Endothelial cell of umbilical vein (primary cell): ENCODE measurements around the gene ARMH3. TPM values are rescaled to one million over a fixed set of nuclear protein-coding genes. Genes with fewer than 3 reads are reported as not detected.
A peak's percentile ranks its signal among the peaks of the same experiment; 100 is the strongest.

Source experiments
- BruUV-seq: library from RNA; stranded (reverse); fragments of 400-500 nt; replicated peaks from 2 replicates; lab custom pipeline; 2021; lab: Mats Ljungman, UMichigan
- CTCF ChIA-PET: fragments of 300-600, 350-600 bp; sonication (Branson Sonifier 250); formaldehyde crosslinking; loops from one replicate; lab custom pipeline; 2021; ENCODE audit warnings: antibody characterized with exemption, inconsistent platforms; lab: Charles Lee
- POLR2A ChIA-PET: fragments of 300-600, 350-600 bp; sonication (Branson Sonifier 250); formaldehyde crosslinking; loops from one replicate; lab custom pipeline; 2021; ENCODE audit warnings: antibody characterized with exemption, inconsistent platforms; lab: Charles Lee
- DNase-seq: peaks from one replicate; pipeline ENCODE4 v3.0.0-alpha.2; 2011; ENCODE audit warnings: low read depth, low spot score
- FAIRE-seq: peaks from 2 replicates; lab custom pipeline; 2011; peaks lifted over from hg19 to GRCh38; lab: Jason Lieb, UNC
- H2AFZ ChIP-seq: 2 replicates; pipeline ENCODE4 v1.6.0; 2012; ENCODE audit warnings: low read depth, low read length, control low read depth, inconsistent platforms
- H3K27ac ChIP-seq: 2 replicates; pipeline ENCODE4 v1.5.1; 2011; ENCODE audit warnings: low read depth, mild to moderate bottlenecking, control low read depth, low read length, moderate library complexity; ENCODE audit not compliant: insufficient read depth
- H3K27me3 ChIP-seq, 2 experiments: 2 replicates each; pipeline versions ENCODE4 v1.6.0 to v1.6.1; 2011; ENCODE audit warnings: low read length in 2 of 2, mixed read lengths in 1 of 2; ENCODE audit not compliant: control insufficient read depth in 2 of 2, insufficient read depth in 2 of 2
- H3K36me3 ChIP-seq, 2 experiments: 2 replicates in 1 of 2; 3 replicates in 1 of 2; pipeline ENCODE4 v1.5.1; 2011; ENCODE audit warnings: low read length in 2 of 2, mild to moderate bottlenecking in 1 of 2, moderate library complexity in 1 of 2; ENCODE audit not compliant: control insufficient read depth in 2 of 2, insufficient read depth in 2 of 2; ENCODE audit errors: extremely low read depth in 1 of 2
- H3K4me1 ChIP-seq: 3 replicates; pipeline ENCODE4 v1.5.1; 2011; ENCODE audit warnings: mild to moderate bottlenecking, low read length; ENCODE audit not compliant: control insufficient read depth, insufficient read depth; ENCODE audit errors: extremely low read depth
- H3K4me2 ChIP-seq: 2 replicates; pipeline ENCODE4 v1.6.1; 2011; ENCODE audit warnings: low read length, control low read depth, mixed read lengths; ENCODE audit not compliant: insufficient read depth
- H3K4me3 ChIP-seq, 3 experiments: fragments of 200-600 bp in 1 of 3; sonication (generic), shearing (Covaris generic) in 1 of 3; replicated peaks in 1 of 3; 2 replicates each; pipeline ENCODE4 v1.5.1; 2011 to 2016; ENCODE audit warnings: control low read depth in 3 of 3, low read length in 3 of 3, mild to moderate bottlenecking in 2 of 3, inconsistent platforms in 1 of 3, low read depth in 1 of 3, moderate library complexity in 1 of 3; ENCODE audit not compliant: insufficient read depth in 1 of 3
- H3K79me2 ChIP-seq: 2 replicates; pipeline ENCODE4 v1.6.0; 2012; ENCODE audit warnings: low read length, inconsistent platforms; ENCODE audit not compliant: control insufficient read depth, insufficient read depth
- H3K9ac ChIP-seq: replicated peaks from 2 replicates; pipeline ENCODE3; 2011; ENCODE audit warnings: low read length, control low read depth; ENCODE audit not compliant: insufficient read depth; ENCODE audit errors: extremely low read depth
- H3K9me1 ChIP-seq: replicated peaks from 3 replicates; pipeline ENCODE4 v1.6.0; 2011; ENCODE audit warnings: mild to moderate bottlenecking, low read length; ENCODE audit not compliant: control insufficient read depth, insufficient read depth; ENCODE audit errors: extremely low read depth
- H3K9me3 ChIP-seq: replicated peaks from 2 replicates; pipeline ENCODE4 v1.5.1; 2012; ENCODE audit warnings: low read length, inconsistent platforms; ENCODE audit not compliant: control insufficient read depth, insufficient read depth
- H4K20me1 ChIP-seq: replicated peaks from 2 replicates; pipeline ENCODE3; 2011; ENCODE audit warnings: mild to moderate bottlenecking, low read length; ENCODE audit not compliant: control insufficient read depth, insufficient read depth; ENCODE audit errors: extremely low read depth
- CTCF ChIP-seq, 2 donors: IDR thresholded peaks; 1 replicate in 1 of 2; 2 replicates in 1 of 2; pipeline ENCODE4 v1.5.1; 2011; ENCODE audit warnings: low read length in 2 of 2, mild to moderate bottlenecking in 2 of 2, moderate library complexity in 2 of 2, control low read depth in 1 of 2, inconsistent platforms in 1 of 2, low read depth in 1 of 2; ENCODE audit not compliant: insufficient read depth in 1 of 2; ENCODE audit errors: extremely low read depth in 1 of 2
- EZH2 ChIP-seq: IDR thresholded peaks from 2 replicates; pipeline ENCODE4 v1.6.1; 2012; ENCODE audit warnings: borderline replicate concordance, low read depth, mild to moderate bottlenecking, moderate library complexity, low read length, inconsistent platforms; ENCODE audit not compliant: severe bottlenecking
- FOS ChIP-seq: IDR thresholded peaks from 2 replicates; pipeline ENCODE4 v1.6.1; 2011; ENCODE audit warnings: mild to moderate bottlenecking, low read length, moderate library complexity, borderline replicate concordance; ENCODE audit not compliant: insufficient read depth
- GATA2 ChIP-seq: IDR thresholded peaks from 2 replicates; pipeline ENCODE4 v1.7.0; 2011; ENCODE audit warnings: low read depth, mild to moderate bottlenecking, moderate library complexity, mixed read lengths, low read length; ENCODE audit not compliant: insufficient read length, insufficient read depth
- JUN ChIP-seq: IDR thresholded peaks from 2 replicates; pipeline ENCODE4 v1.6.1; 2011; ENCODE audit warnings: borderline replicate concordance, low read depth; ENCODE audit not compliant: insufficient read length, insufficient read depth
- MAX ChIP-seq: IDR thresholded peaks from 2 replicates; pipeline ENCODE4 v1.6.1; 2011; ENCODE audit not compliant: insufficient read depth, insufficient read length
- MYC ChIP-seq: IDR thresholded peaks from one replicate; pipeline ENCODE4 v1.6.1; 2011; ENCODE audit warnings: mild to moderate bottlenecking, low read depth, low read length
- POLR2A ChIP-seq: IDR thresholded peaks from 2 replicates; pipeline ENCODE4 v1.6.1; 2012; ENCODE audit warnings: low read depth, mild to moderate bottlenecking, control low read depth, low read length
- POLR2AphosphoS5 ChIP-seq: IDR thresholded peaks from 2 replicates; pipeline ENCODE4 v1.6.1; 2012; ENCODE audit warnings: low read depth, mild to moderate bottlenecking, control low read depth, low read length, moderate library complexity; ENCODE audit not compliant: insufficient read depth
- dilution Hi-C: fragments of 300-500 bp; cut with MboI; formaldehyde crosslinking; loops from one replicate; pipeline ENCODE4 v1.15.0; 2019; ENCODE audit warnings: low sequenced_read_pairs; ENCODE audit not compliant: extremely low pct_ligation_motif_present
- intact Hi-C: fragments of 100-400 bp; cut with micrococcal nuclease; formaldehyde crosslinking; loops from one replicate; pipeline ENCODE4 v1.10.0; 2022
- polyA plus RNA-seq, 4 experiments: library from polyadenylated mRNA; depleted of rRNA in 3 of 4; stranded (reverse) in 3 of 4; unstranded in 1 of 4; fragments of >200 nt; gene quantifications; 2 replicates each; pipeline versions ENCODE4 v1.2.1 to v1.2.3, GENCODE V29; 2011 to 2012; ENCODE audit warnings: missing spikeins in 1 of 4
- total RNA-seq: library from RNA; stranded (reverse); gene quantifications from 2 replicates; pipeline ENCODE4 v1.2.3, GENCODE V29; 2021

The ARMH3 gene
- total and polyA plus RNA-seq, 2 donors (not counting 3 experiments of a cell fraction or from before 2014, with no cell fraction given), result 13.1 to 17.6 TPM

GRCh38 chr10:102064868-102065560 is 9.0 kb upstream of the ARMH3 start, which contains the start of gene HPS6:
Gene HPS6 (plus strand): TSS chr10:102065349. CDS start chr10:102065475, 126 bp downstream.
- DNase-seq (peak; percentile 90), FAIRE-seq (peak; percentile 92)
- POLR2A ChIA-PET, result no interaction called here
- peaks cover 30% of the 10 kb centered on the region for H3K79me2 ChIP-seq
- peak within 1 kb of the TSS; percentile 93 for H2AFZ ChIP-seq
- H3K4me3 ChIP-seq, result peak within 1 kb of the TSS; percentile 42 to 89 (median 62)
- H3K36me3 ChIP-seq, result no peaks in the 10 kb centered on the region
- CTCF ChIA-PET, result interaction anchor here (0.7 to 4.4 kb wide), 7 partner anchors 10 to 227 kb away, joined by 3 to 45 read pairs (median 5); no protein-coding TSS in a partner anchor
- TF ChIP-seq JUN, result no peak
- no peak for TF ChIP-seq MYC
- TF ChIP-seq EZH2, result no peak
- TF ChIP-seq CTCF (IDR thresholded peaks at IDR 0.05; ENCODE audit: extremely low read depth in 1 of 2, insufficient read depth in 1 of 2, low read depth in 1 of 2, low read length in 2 of 2), result peak in 1 of 2 donors; percentile 20
- peak; percentile 87 for TF ChIP-seq POLR2AphosphoS5
- no peak for TF ChIP-seq MAX
- no peak for TF ChIP-seq GATA2
- no peak for TF ChIP-seq FOS
- peak; percentile 94 for TF ChIP-seq POLR2A
- H3K9me3 ChIP-seq, result no peaks in the 10 kb centered on the region
- intact Hi-C loops (loop anchor here (1.0 to 2.0 kb wide), 3 partner anchors 9 to 224 kb away; partner anchors contain the start of gene ARMH3), dilution Hi-C loops (no loop called here)
- H3K27ac ChIP-seq, result peak within 1 kb of the TSS; percentile 43
- no peaks in the 10 kb centered on the region for H3K9me1 ChIP-seq
- peak within 1 kb of the TSS; percentile 70 for H3K9ac ChIP-seq
- peaks cover 14% of the 10 kb centered on the region for H3K4me1 ChIP-seq
- H3K4me2 ChIP-seq, result peak within 1 kb of the TSS; percentile 60
- H4K20me1 ChIP-seq, result no peaks in the 10 kb centered on the region
- H3K27me3 ChIP-seq, result no peaks in the 10 kb centered on the region
- no TSS peak for BruUV-seq
